HG02840 (cell line): ENCODE data around the gene AHRR.

ENCODE experiments used
- ATAC-seq: cut with Tn5 transposase; IDR thresholded peaks from one replicate; pipeline ENCODE4 v1.9.1; 2021; ENCODE audit warnings: mild to moderate bottlenecking, moderate library complexity, moderate number of reproducible peaks; ENCODE audit not compliant: unreplicated experiment, low FRiP score

The AHRR gene

GRCh38 chr5:451587-452458 lies 130.3 kb downstream of the AHRR start:
- no peak for ATAC-seq

DNA sequence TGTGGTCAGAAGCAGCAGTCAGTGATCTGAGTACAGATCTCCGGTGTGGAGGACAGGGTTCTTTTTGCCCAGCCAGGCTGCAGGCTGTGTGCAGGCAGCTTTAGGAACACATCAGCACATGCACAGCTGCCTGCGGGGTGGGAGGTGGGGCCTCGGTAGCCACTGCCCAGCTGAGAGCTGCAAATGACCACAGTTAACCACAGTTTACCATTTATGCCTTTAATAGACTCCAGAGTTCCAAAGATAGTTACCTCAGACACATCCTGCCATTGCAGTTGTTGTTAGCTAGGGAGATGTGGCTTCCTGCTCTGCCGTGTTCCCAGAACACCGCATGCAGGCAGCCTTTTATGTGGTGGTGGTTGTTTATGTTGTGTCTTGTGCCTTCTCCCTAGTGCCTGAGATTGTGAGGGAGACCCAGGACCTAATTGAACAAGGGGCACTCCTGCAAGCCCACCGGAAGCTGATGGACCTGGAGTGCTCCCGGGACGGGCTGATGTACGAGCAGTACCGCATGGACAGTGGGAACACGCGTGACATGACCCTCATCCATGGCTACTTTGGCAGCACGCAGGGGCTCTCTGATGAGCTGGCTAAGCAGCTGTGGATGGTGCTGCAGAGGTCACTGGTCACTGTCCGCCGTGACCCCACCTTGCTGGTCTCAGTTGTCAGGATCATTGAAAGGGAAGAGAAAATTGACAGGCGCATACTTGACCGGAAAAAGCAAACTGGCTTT lies 131.6 kb downstream of the AHRR start:
- ATAC-seq, result no peak

GRCh38 chr5:453725-454481 lies 132.4 kb downstream of the AHRR start:
- no peak for ATAC-seq

- ATAC-seq, result no peak
These were observed 133.4 kb downstream of the AHRR start for GRCh38 chr5:454936-455335.

DNA sequence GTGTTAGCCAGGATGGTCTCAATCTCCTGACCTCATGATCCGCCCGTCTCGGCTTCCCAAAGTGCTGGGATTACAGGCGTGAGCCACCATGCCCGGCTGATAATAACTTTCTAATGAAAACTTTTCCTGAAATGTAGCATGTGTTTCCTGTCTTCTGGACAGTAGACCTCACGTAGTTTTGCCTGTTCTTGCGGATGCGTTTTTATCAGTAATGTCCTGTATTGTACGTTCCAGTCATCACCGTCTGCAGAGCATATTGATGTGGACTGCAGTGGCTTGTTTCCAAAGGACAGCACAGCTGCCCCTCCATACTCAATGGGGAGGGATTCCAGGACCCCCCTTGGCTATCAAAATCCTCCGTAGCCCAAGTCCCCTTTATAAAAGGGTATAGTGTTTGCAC lies 134.3 kb downstream of the AHRR start:
- no peak for ATAC-seq

- no peak for ATAC-seq
These were observed 135.1 kb downstream of the AHRR start for GRCh38 chr5:456351-457194.

DNA sequence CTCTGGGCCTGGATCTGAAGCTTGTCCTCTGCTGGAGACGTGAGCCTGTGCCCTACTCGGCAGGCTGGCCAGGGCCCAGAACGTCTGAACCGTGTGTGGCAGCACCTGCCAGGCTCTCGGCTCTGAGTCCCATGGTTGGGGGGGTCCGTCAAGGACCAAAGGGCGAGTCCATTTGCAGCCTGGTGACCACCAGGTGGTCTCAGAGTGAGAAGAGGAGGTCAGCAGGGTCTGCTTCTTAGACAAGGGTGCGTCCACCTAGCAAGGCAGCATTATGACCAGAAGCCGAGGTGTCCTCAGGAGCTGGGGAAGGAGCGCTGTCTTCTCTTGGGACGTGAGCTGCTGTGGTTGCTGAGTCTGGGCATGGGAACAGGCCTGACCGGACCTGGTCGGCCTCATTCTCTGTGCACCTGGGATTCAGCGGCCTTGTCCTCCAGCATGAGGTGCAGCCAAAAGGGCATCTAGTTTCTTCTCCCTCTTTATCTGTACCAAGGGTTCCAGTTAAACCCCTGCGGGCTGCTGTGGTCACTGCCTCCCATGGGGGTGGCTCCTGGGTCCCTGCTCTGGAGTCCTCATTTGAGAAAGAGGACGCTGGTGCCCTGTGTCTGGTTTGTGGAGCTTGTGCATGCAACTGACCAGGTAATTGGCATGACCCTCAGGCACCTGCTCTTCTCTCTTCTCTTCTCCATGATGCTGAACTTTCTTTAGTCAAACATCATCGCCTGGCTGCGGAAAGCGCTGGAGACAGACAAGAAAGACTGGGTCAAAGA lies 135.9 kb downstream of the AHRR start:
- ATAC-seq, result no peak

DNA sequence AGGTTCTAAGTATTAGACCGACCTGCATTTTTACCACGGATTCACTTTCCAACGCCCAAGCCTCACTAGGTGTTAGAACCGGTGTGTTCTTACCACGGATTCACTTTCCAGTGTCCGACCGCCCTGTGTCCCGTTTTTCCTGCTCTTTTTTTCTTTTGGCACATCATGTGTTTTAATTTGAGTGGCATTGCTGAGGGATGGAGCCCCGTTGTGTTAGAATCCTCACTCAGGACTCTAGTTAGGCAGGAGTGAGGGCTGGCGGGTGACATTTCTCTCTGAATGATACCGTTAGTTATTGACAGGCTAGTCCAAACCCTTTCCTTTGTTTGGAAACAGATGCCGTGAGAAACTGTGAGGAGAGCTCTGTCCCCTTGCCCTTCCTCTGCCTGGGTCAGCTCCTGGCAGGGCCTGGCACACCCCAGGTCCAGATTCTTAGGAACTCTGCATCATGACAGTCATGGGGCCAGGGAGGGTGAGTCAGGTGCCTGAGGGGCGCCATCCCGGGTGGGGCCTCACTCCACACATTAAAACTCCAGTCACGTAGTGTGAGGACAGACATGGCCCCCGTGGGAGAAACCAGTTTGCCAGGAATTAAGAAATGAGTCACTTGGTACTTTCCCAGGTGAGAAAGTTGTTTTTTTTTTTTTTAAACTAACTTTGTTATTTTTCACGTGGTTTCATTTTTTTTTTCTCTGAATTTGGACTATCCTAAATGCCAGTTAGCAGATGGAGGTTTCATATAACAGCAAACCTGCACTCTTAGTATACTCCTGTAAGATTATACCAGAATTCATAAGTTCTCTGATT lies 137.2 kb downstream of the AHRR start:
- ATAC-seq, result peak; percentile 54

DNA sequence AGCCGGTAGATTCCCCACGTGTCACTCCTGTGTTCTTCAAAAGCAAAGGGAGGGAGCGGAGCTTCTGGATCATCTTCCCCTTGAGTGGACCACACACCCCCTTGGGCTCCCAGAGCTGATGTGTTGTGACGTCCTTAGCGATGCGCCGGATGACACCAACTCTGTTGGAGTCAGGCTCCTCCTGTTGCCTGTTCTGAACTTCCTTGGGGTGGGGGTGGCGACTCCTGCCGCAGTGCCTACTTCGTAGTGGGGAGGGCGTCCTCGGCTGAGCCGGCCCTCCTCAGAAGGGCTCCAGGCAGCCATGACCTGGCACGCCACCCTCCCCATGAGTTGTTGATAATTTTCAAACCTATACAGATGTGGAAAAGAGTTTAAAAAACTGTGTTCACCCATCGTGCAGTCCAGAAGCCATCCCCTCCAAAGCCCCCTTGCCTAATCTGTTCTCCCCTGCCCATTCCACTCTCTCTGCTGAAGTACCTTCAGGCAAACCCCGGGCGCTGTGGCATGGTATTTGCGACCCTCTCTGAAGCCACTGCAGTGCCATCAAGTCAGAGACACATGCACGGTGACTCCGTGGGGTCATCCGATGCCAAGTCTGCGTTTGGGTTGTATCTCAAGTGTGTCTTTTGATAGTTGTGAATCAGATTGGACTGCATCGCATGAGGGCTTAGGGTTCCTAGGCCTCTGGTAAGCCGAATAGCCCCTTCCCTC lies 138.2 kb downstream of the AHRR start:
- no peak for ATAC-seq

DNA sequence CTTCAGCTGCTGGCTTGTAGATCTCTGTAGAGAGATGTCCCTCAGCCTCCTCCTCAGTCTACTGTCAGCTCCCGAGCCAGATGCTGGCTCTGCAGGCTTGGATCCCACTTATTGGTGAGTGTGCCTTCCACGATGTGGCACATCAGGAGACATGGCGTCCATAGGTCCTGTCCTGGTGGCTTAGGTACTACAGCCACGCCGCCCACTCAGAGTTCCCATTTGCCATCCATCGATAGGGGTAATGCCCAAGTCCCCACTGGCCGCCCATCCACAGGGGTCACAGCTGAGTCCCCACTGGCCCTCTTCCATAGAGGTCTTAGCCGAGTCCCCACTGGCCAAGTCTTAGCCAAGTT lies 138.7 kb downstream of the AHRR start:
- ATAC-seq, result no peak

DNA sequence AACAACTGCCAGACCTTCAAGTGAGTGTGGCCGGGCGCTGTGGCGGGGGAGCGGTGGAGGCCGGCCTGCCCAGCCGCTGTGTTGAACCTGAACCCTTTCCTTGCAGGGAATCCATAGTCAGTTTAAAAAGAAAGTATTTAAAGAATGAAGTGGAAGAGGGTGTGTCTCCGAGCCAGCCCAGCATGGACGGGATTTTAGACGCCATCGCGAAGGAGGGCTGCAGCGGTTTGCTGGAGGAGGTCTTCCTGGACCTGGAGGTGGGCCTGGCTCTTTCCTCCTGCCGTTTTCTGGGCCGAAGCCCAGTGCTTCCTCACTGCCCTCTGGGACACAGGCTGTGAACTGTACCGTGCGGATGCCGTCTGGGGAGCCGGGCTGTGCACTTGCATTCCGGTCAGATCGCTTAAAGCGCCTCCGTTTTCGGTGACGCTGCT lies 140.6 kb downstream of the AHRR start:
- ATAC-seq, result no peak

DNA sequence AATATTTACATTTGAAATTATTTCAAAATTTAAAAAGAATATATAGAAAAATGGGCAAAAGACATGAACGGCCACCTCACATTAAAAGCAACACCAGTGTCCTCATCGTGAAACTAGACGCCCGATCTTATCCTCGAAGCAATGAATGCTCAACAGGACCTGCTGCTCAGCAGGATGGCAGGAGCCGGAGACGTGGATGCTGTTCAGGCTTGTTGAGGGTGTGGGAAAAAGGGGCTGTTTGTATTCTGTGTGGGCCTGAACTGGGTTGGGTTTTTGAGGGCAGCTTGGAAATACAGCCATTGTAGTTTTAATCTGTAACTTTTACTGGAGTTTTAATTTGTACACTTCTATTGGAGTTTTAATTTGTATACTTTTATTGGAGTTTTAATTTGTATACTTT lies 141.8 kb downstream of the AHRR start:
- ATAC-seq, result no peak

DNA sequence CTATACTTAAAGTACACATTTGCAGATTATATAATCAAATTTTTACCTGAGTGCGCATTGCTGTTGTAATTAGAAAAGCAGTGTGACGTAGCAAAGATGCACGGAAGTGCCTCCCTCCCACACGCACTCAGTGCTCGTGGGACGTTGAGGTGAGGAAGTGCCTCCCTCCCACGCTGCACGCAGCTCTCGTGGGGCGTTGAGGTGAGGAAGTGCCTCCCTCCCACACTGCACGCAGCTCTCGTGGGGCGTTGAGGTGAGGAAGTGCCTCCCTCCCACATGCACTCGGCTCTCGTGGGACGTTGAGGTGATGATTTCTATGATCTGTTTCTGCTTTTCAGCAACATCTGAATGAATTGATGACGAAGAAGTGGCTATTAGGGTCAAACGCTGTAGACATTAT lies 142.4 kb downstream of the AHRR start:
- no peak for ATAC-seq

DNA sequence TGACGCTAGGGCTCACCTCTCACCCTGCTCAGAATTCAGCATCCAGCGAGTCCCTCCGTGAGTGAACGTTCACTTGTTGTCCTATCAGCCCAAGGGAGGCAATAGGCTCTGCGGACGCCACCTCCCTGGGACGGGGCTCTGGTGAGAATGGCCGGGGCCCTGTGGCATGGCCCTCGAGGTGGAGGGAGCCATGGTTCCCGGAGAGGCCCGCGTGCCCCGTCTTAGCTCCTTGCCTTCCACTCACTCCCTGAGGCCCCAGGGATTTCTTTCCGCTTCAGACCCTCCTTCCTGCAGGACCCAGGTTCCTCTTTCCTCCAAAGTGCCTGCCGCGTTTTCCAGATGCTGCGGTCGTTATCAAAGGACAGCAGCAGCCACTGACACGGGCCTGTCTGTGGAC lies 142.9 kb downstream of the AHRR start:
- no peak for ATAC-seq

DNA sequence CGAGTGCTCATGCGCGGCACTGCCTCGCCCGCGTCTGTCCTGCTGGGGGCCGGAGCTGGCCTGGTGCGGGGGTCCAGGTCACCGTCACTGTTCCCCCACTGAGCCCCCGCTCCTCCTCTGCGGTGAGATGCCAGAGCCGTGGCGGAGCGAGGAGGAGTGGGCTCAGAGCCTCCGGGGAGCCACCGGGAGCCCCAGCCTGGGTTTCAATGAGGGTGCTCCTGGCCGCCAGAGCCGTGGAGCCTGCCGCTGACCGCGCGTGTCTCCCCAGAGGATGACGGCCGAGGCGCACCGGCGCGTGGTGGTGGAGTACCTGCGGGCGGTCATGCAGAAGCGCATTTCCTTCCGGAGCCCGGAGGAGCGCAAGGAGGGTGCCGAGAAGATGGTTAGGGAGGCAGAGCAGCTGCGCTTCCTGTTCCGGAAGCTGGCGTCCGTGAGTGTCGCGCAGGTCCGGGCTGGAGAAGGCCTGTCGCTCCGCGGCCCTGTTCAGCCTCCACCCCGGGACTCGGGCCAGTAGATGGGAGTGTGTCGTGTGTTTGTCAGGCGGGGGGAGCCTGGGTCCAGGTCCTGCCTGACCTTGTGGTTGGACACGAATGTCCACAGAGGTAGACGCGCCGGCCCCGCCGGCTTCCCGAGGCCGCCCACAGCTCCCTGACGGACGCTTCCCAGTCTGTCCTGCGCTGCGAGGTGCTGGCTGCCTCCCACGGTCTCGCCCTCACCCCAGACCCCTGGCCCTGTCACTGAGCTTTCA lies 143.5 kb downstream of the AHRR start:
- no peak for ATAC-seq

- ATAC-seq, result no peak
These were observed 144.3 kb downstream of the AHRR start for GRCh38 chr5:465591-466403.
